Activated T-cell treated with anti-CD3 and anti-CD28 coated beads for 24 hours (primary cell): ENCODE measurements around the gene KLK3.
A peak's percentile ranks its signal among the peaks of the same experiment; 100 is the strongest.
"Not testable (repeated sequence)": the region's sequence is repeated elsewhere in the genome, so short reads cannot be mapped to it uniquely, and the experiment has no call there.

Experiments used
- DNase-seq: peaks from one replicate; pipeline ENCODE4 v3.0.0-alpha.2; 2020; ENCODE audit warnings: low read depth

Gene KLK3

GRCh38 chr19:50854636-50855410, at the start of gene KLK3:
TSS of gene KLK3 (plus strand) at chr19:50854915. CDS start at chr19:50854956, 41 bp downstream.
- DNase-seq = no peak

- DNase-seq = no peak
Observed at GRCh38 chr19:50808856-50809255, 45.9 kb upstream of the KLK3 start.

- not testable (repeated sequence) for DNase-seq
Observed at GRCh38 chr19:50811622-50812238, 43.0 kb upstream of the KLK3 start.

- no peak for DNase-seq
Observed at GRCh38 chr19:50812474-50812873, 42.2 kb upstream of the KLK3 start.

GRCh38 chr19:50814883-50815282, 39.8 kb upstream of the KLK3 start:
- no peak for DNase-seq

GRCh38 chr19:50815439-50815838, 39.3 kb upstream of the KLK3 start:
- DNase-seq = no peak

- DNase-seq = peak; percentile 35
Observed at GRCh38 chr19:50817941-50818858, 36.5 kb upstream of the KLK3 start.

- no peak for DNase-seq
Observed at GRCh38 chr19:50818859-50819472, 35.7 kb upstream of the KLK3 start.

- no peak for DNase-seq
Observed at GRCh38 chr19:50819636-50820035, 35.1 kb upstream of the KLK3 start.

- no peak for DNase-seq
Observed at GRCh38 chr19:50820086-50820485, 34.6 kb upstream of the KLK3 start.

- no peak for DNase-seq
Observed at GRCh38 chr19:50820549-50821247, 34.0 kb upstream of the KLK3 start.

GRCh38 chr19:50821248-50821612, 33.5 kb upstream of the KLK3 start:
- DNase-seq = no peak

- DNase-seq = no peak
Observed at GRCh38 chr19:50821622-50822021, 33.1 kb upstream of the KLK3 start.

- DNase-seq = no peak
Observed at GRCh38 chr19:50822661-50823208, 32.0 kb upstream of the KLK3 start.

GRCh38 chr19:50823389-50824042, 31.2 kb upstream of the KLK3 start, which contains the start of gene KLK1:
TSS of gene KLK1 (minus strand) at chr19:50823787. CDS start at chr19:50823748, 39 bp downstream.
- no peak for DNase-seq

- DNase-seq = no peak
Observed at GRCh38 chr19:50826492-50827240, 28.0 kb upstream of the KLK3 start.

- DNase-seq = no peak
Observed at GRCh38 chr19:50827476-50827875, 27.2 kb upstream of the KLK3 start.

GRCh38 chr19:50829801-50830200, 24.9 kb upstream of the KLK3 start:
- no peak for DNase-seq

- no peak for DNase-seq
Observed at GRCh38 chr19:50830266-50831025, 24.3 kb upstream of the KLK3 start.
